HEK293 (cell line): ENCODE measurements around the gene TREM1.

Experiments used
- CTCF ChIP-seq: fragments of 450-650 bp; formaldehyde crosslinking; IDR thresholded peaks from 2 replicates; pipeline ENCODE4 v1.5.1; 2016; ENCODE audit warnings: missing biosample characterization, missing genetic modification characterization
- GFI1B ChIP-seq: fragments of 450-650 bp; formaldehyde crosslinking; IDR thresholded peaks from 2 replicates; pipeline ENCODE4 v1.5.1; 2016; ENCODE audit warnings: missing biosample characterization, missing genetic modification characterization
- PRDM4 ChIP-seq: fragments of 450-650 bp; formaldehyde crosslinking; IDR thresholded peaks from 2 replicates; pipeline ENCODE4 v1.5.1; 2017; ENCODE audit warnings: missing biosample characterization, missing genetic modification characterization
- ZNF121 ChIP-seq: fragments of 450-650 bp; formaldehyde crosslinking; IDR thresholded peaks from 2 replicates; pipeline ENCODE4 v1.5.1; 2016; ENCODE audit warnings: missing biosample characterization, missing genetic modification characterization
- ZNF19 ChIP-seq: fragments of 450-650 bp; formaldehyde crosslinking; IDR thresholded peaks from 2 replicates; pipeline ENCODE4; 2016; ENCODE audit warnings: missing biosample characterization, missing genetic modification characterization, low read depth
- ZNF510 ChIP-seq: fragments of 450-650 bp; formaldehyde crosslinking; IDR thresholded peaks from 2 replicates; pipeline ENCODE4 v1.5.1; 2018; ENCODE audit warnings: mild to moderate bottlenecking, missing genetic modification characterization, missing biosample characterization; ENCODE audit not compliant: insufficient replicate concordance
- ZNF544 ChIP-seq: fragments of 450-650 bp; formaldehyde crosslinking; IDR thresholded peaks from 2 replicates; pipeline ENCODE4 v1.5.0; 2017; ENCODE audit warnings: missing biosample characterization, missing genetic modification characterization
- ZSCAN30 ChIP-seq: fragments of 450-650 bp; IDR thresholded peaks from 2 replicates; pipeline ENCODE4 v1.5.1; 2018; ENCODE audit warnings: missing biosample characterization, mild to moderate bottlenecking, missing genetic modification characterization, moderate library complexity

DNA sequence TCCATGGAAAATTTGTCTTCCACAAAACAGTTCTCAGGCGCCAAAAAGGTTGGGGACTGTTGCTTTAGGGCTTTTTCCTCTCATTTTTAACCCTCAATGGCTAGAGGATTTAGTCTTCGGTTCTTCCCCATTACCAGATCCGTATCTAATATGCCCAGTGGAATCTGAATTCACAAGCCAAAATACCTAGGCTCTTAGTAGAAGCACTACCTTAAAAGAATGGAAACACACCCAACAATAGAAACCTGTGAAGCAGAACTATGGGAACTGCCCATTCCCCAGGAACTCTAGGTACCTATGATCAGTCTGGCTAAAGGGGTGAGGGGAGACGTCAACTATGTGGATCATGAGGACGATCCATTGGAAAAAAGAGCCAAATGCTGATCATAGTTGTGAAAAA lies 55.2 kb downstream of the TREM1 start:
- no peak for TF ChIP-seq ZNF19
- no peak for TF ChIP-seq ZNF510 (tag by site-specific recombination)
- no peak for TF ChIP-seq ZSCAN30 (tag by site-specific recombination)
- TF ChIP-seq CTCF (tag by site-specific recombination), result no peak
- TF ChIP-seq ZNF544 (tag by site-specific recombination), result no peak
- TF ChIP-seq PRDM4 (tag by site-specific recombination), result no peak
- no peak for TF ChIP-seq ZNF121 (tag by site-specific recombination)
- TF ChIP-seq GFI1B (tag by site-specific recombination), result no peak
